ENCODE data around the gene GOLT1B. TPM values are rescaled to one million over a fixed set of nuclear protein-coding genes. Genes with fewer than 3 reads are reported as not detected.

The GOLT1B gene
- total and polyA plus RNA-seq, 2 of the 8 experiments (the other 6 are each of a cell fraction or from before 2014, with no cell fraction given): 18.3 to 38.3 TPM

- H3K18ac ChIP-seq (ENCODE audit: extremely low read depth, low read length): no peak overlapping the region
- no peak overlapping the region for H4K91ac ChIP-seq (replicated peaks; ENCODE audit: insufficient read length, low read length)
- no peak overlapping the region for H2BK120ac ChIP-seq (replicated peaks; ENCODE audit: low read depth, low read length)
- H3K9me3 ChIP-seq (ENCODE audit: insufficient read depth in 2 of 2, low read depth in 1 of 2, low read length in 1 of 2): no peaks in the 10 kb centered on the region
- no peak overlapping the region for H2BK20ac ChIP-seq (ENCODE audit: low read length)
- H4K20me1 ChIP-seq (replicated peaks in 1 of 2; ENCODE audit: control insufficient read depth in 1 of 2, insufficient read depth in 2 of 2, low read length in 2 of 2): no peaks in the 10 kb centered on the region
- H2BK12ac ChIP-seq (ENCODE audit: low read depth, low read length): no peak overlapping the region
- ChIA-PET POLR2A (ENCODE audit: partially characterized antibody) (interaction anchor here (1.0 kb wide), 1 partner anchor 10 kb away, joined by 4 read pairs; no protein-coding TSS in a partner anchor), CTCF (ENCODE audit: partially characterized antibody) (interaction anchor here (1.3 kb wide), 1 partner anchor 34 kb away, joined by 3 read pairs; no protein-coding TSS in a partner anchor)
- FAIRE-seq (no peak), DNase-seq (ENCODE audit: low read depth in 1 of 2, low spot score in 2 of 2) (no peak)
- H3K79me2 ChIP-seq (ENCODE audit: control insufficient read depth in 1 of 2, insufficient read depth in 2 of 2, low read length in 2 of 2): no peaks in the 10 kb centered on the region
- no peak overlapping the region for H3K56ac ChIP-seq (replicated peaks; ENCODE audit: insufficient read length, low read depth, low read length)
- H3K23ac ChIP-seq (ENCODE audit: insufficient read length): no peak overlapping the region
- no peak for TF ChIP-seq PHF8 (conservative IDR thresholded peaks at IDR 0.05; ENCODE audit: low read depth, low read length)
- TF ChIP-seq YY1 (IDR thresholded peaks at IDR 0.05; ENCODE audit: low read depth, low read length): no peak
- no peak for TF ChIP-seq SIN3A (conservative IDR thresholded peaks at IDR 0.05 in 1 of 2, IDR thresholded peaks at IDR 0.05 in 1 of 2; ENCODE audit: low read depth in 1 of 2, low read length in 2 of 2)
- no peak for TF ChIP-seq CHD2 (IDR thresholded peaks at IDR 0.05; ENCODE audit: low read length)
- TF ChIP-seq HDAC2 (IDR thresholded peaks at IDR 0.05; ENCODE audit: borderline replicate concordance in 1 of 2, low read depth in 2 of 2, low read length in 2 of 2): no peak
- no peak for TF ChIP-seq USF2 (IDR thresholded peaks at IDR 0.05; ENCODE audit: low read length)
- no peak for TF ChIP-seq RBBP5 (IDR thresholded peaks at IDR 0.05; ENCODE audit: borderline replicate concordance, low read depth, low read length)
- TF ChIP-seq NRF1 (IDR thresholded peaks at IDR 0.05; ENCODE audit: low read depth, low read length): no peak
- TF ChIP-seq ATF2 (IDR thresholded peaks at IDR 0.05; ENCODE audit: low read length): no peak
- TF ChIP-seq SRF (IDR thresholded peaks at IDR 0.05; ENCODE audit: low read depth, low read length): no peak
- TF ChIP-seq ASH2L (IDR thresholded peaks at IDR 0.05; ENCODE audit: low read length): no peak
- H3K36me3 ChIP-seq (ENCODE audit: control insufficient read depth in 2 of 4, insufficient read depth in 4 of 4, low read length in 3 of 4): peaks cover 0 to 28% (median 10%) of the 10 kb centered on the region in 4 experiments; a peak in 6 of 8 replicates
- H2BK5ac ChIP-seq (ENCODE audit: low read depth, low read length): no peak overlapping the region
- H3K4ac ChIP-seq (replicated peaks; ENCODE audit: insufficient read length, low read depth, low read length): no peak overlapping the region
- H3K23me2 ChIP-seq (ENCODE audit: low read depth, low read length): no peaks in the 10 kb centered on the region
- no peak overlapping the region for H3K14ac ChIP-seq (ENCODE audit: insufficient read length)
- no peak overlapping the region for H3K9ac ChIP-seq (replicated peaks in 1 of 4; ENCODE audit: extremely low read depth in 1 of 4, low read depth in 3 of 4, low read length in 3 of 4)
- H3K4me1 ChIP-seq (replicated peaks in 1 of 4; ENCODE audit: control insufficient read depth in 3 of 4, insufficient read depth in 4 of 4, low read length in 3 of 4): no peaks in the 10 kb centered on the region
- H4K8ac ChIP-seq (ENCODE audit: extremely low read depth, insufficient read depth, low read length): no peak overlapping the region
- H3K4me2 ChIP-seq (ENCODE audit: insufficient read depth in 1 of 2, low read depth in 2 of 2, low read length in 2 of 2): no peak overlapping the region
- no peak overlapping the region for H2AFZ ChIP-seq (ENCODE audit: low read length)
- no peak overlapping the region for H4K5ac ChIP-seq (ENCODE audit: insufficient read length, low read depth, low read length)
- H3K27me3 ChIP-seq (replicated peaks in 1 of 4; ENCODE audit: control insufficient read depth in 3 of 4, extremely low read depth in 1 of 4, insufficient read depth in 3 of 4, low read length in 3 of 4): no peaks in the 10 kb centered on the region
- H2AK5ac ChIP-seq (ENCODE audit: low read depth, low read length): no peak overlapping the region
- H3K79me1 ChIP-seq (ENCODE audit: low read depth, low read length): no peaks in the 10 kb centered on the region
- no peak overlapping the region for H2BK15ac ChIP-seq (ENCODE audit: low read length)
- no peak overlapping the region for H3K4me3 ChIP-seq (ENCODE audit: extremely low read depth in 1 of 4, insufficient read depth in 2 of 4, low read depth in 3 of 4, low read length in 4 of 4)
- no peak overlapping the region for H3K27ac ChIP-seq (ENCODE audit: low read depth, low read length)
These were observed 15.6 kb upstream of the GOLT1B start for GRCh38 chr12:21485998-21486397.

Measured in H1 (cell line).